ENCODE data around the gene RNGTT.

GRCh38 chr6:88982720-88983119 lies 19.3 kb upstream of the RNGTT start:
- TF ChIP-seq, protein P1, sequence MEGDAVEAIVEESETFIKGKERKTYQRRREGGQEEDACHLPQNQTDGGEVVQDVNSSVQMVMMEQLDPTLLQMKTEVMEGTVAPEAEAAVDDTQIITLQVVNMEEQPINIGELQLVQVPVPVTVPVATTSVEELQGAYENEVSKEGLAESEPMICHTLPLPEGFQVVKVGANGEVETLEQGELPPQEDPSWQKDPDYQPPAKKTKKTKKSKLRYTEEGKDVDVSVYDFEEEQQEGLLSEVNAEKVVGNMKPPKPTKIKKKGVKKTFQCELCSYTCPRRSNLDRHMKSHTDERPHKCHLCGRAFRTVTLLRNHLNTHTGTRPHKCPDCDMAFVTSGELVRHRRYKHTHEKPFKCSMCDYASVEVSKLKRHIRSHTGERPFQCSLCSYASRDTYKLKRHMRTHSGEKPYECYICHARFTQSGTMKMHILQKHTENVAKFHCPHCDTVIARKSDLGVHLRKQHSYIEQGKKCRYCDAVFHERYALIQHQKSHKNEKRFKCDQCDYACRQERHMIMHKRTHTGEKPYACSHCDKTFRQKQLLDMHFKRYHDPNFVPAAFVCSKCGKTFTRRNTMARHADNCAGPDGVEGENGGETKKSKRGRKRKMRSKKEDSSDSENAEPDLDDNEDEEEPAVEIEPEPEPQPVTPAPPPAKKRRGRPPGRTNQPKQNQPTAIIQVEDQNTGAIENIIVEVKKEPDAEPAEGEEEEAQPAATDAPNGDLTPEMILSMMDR (IDR thresholded peaks at IDR 0.05; ENCODE audit: low read depth, low read length), result peak; percentile 53
- no peak for TF ChIP-seq POLR2A (IDR thresholded peaks at IDR 0.05; ENCODE audit: extremely low read depth, insufficient read length)
- TF ChIP-seq MAX (IDR thresholded peaks at IDR 0.05; ENCODE audit: low read depth, low read length), result no peak

Measured in NB4 (cell line).